ENCODE measurements around the gene ETV3.
"Not testable (repeated sequence)": the region's sequence is repeated elsewhere in the genome, so short reads cannot be mapped to it uniquely, and the experiment has no call there.

ETV3 gene

DNA sequence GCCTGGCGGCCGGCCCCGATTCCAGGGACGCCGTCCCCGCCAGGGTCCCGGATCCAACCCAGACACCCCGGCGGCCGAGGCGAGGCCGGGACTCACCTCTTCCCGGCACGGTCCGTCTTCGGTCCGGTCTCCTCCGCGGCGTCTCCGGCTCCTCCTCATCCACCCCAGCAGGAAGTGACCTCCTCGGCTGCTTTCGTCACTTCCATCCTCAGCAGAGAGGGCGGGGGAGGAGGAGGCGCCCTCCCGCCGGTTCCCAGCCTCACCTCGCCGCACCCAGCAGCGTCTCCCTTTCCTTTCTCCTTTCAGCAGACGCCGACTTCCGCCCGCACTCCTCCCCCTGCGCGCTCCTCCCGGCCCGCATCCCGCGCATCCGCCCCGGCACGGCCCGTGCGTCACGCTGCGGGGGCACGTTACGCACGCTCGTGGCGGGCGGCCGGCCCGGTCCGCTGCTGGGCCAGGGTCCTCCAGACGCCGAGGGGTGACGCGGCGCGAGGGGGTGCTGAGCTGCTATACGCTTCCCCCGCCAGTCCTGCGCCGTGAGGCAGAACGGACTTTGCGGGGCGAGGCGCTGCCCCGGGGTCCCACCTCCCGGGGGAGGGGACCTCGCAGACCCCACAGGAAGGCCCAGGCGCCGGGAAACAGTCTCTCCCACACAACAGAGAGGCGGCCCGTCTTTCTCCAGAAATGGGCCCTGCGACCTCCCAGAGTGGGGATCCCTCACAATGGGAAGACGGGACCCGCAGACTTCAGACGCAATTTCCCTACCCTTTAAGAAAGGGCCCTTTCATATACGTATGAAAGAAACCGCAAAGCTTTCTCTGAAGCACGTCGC is at the start of gene ETV3:
TSS of gene ETV3 (minus strand) at position 176 of the 832 bp plus-strand sequence. CDS start 2,043 bp downstream, outside the sequence.
- in situ Hi-C loops (cut with HindIII; ENCODE audit: low sequenced_read_pairs) = no loop called here

DNA sequence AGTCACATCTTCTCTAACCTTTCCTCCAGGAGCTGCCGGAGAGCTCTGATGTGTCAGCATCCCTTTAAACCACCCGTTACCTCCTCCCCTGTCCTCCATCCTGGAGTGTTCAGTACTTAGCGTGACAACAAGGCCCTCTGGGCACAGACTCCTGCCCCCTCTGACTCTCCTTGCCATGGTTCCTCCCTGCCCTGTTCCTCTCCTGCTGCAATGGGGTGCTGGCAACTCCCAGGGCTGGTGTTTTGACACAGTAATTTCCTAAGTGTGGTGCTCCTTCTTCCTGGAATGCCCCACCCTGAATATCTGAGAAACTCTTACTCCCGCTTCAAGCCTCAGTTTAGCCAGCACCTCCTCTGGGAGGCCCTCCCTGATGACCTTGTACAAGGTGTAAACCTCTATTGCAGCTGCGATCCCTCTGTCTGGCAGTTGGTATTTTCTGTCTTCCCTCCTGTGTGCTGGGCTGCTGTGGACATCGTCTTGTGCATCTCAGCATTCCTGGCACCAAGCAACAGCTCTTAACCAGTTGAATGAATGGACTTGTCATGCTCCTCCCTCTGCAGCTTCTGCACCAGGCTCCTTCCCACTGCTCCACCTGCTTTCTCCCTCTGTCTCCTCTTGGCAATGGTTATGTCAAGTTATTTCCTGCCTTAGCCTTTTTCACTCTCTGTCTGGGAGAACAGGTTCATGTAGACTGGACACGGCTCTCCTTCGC is 48.2 kb upstream of the ETV3 start:
- in situ Hi-C loops (cut with HindIII; ENCODE audit: low sequenced_read_pairs) = no loop called here

GRCh38 chr1:157183870-157184269 is 45.7 kb upstream of the ETV3 start:
- in situ Hi-C loops (cut with HindIII; ENCODE audit: low sequenced_read_pairs) = no loop called here

DNA sequence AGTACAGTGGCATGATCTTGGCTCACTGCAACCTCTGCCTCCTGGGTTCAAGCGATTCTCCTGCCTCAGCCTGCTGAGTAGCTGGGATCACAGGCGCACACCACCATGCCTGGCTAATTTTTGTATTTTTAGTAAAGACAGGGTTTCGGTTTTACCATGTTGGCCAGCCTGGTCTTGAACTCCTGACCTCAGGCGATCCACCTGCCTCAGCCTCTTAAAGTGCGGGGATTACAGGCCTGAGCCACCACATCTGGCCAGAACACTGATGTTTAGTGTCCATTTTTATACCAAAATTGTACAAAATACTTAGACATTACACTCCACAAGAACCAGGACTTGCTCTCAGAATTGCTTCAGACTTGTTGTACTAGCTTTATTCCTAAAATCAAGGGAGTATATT is 44.2 kb upstream of the ETV3 start:
- in situ Hi-C loops (cut with HindIII; ENCODE audit: low sequenced_read_pairs) = not testable (repeated sequence)

DNA sequence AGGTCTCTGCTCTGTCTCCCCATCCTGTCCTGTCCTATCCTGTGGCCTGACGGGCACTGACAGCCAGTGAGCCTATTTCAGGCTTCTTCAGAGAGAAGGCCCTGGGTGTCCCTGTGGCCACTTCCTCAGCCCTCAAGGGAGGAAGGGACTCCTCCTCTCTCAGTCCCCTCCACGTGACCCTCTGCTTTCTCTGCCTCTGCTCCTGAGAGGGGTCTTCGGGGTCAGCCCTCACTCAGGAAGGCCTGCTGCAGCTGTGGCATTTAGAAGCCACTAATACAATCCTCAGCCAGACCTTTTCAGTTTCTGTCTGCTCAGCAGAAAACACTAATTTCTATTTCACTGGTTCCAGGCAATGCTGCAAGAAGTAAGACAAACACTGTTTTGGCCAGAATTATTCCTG is 43.6 kb upstream of the ETV3 start:
- in situ Hi-C loops (cut with HindIII; ENCODE audit: low sequenced_read_pairs) = no loop called here

DNA sequence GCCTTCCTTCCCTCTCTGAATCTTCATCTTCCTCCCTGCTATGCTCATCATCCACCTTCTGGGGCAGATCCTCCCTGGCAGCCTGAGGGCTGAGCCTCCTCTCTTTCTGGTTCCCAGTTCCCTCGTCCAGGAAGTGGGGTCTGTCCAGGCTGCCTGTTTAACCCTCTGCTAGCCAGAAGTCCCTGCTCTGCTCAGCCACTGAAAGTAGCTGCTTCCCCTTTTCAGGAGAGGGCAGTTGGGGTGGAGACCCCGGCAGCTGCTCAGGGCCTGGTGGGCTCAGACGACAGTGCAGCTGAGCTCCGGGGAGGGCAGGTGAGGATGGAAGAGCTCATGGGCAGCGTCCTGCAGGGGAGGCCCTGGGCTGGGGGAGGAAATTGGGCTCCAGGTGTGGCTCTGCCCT is 43.1 kb upstream of the ETV3 start:
- in situ Hi-C loops (cut with HindIII; ENCODE audit: low sequenced_read_pairs) = no loop called here

- in situ Hi-C loops (cut with HindIII; ENCODE audit: low sequenced_read_pairs) = no loop called here
Observed at GRCh38 chr1:157178490-157178889, 40.3 kb upstream of the ETV3 start.

DNA sequence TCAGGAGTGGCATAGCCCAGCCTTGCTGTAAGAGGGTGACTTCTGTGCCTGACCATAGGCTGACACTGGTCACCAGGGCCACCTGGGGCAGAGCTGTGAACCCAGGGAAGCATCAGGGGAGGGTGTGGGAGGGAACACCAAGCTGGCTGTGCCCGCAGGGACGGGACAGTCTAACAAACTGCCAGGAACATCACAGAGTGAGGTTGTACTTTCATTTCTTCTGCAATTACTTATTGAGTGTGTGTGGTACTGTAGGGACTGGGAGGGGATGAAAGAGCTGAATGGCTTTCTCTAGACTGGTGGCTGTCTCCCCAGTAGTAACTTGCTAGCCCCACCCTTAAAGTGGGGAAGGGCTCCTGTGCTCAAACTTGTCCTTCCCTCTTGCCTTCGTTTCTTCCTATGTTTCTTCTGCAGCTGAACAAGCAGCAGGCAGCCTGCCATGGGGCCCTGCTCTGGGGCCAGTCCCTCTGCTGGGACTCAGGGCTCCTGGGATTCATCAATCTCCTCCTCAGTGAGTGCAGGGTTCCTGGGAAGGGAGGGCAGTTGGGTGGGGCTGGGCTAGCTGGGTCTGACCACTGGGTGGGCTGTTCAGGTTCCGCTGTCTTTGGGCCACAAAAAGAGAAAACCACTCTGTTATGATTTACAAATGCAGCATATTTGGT is 39.7 kb upstream of the ETV3 start:
- in situ Hi-C loops (cut with HindIII; ENCODE audit: low sequenced_read_pairs) = no loop called here

DNA sequence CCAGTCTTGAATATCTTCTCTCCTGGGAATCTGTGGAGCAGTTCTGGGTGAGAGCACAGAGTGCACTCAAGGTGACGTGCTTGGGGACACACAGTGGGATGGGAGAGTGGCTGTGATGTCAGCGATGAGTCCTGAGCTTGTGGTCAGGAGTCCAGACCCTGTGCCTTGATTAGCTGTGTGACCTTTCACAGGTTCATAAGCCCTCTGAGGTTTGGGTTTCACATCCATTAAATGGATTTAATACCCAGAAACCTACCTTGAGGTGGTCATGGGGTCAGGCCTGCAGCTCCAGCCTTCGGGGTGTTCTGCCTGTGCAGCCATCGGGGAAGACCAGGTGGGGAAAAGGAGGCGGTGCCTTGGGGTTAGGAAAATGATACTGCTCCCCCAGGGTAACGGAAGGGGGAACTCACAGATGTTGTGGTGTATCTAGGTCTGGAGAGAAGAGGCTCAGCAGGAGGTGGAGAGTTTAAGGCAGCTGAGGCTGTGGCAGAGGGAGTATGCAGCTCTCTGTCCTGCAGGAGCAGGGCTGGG is 38.5 kb upstream of the ETV3 start:
- in situ Hi-C loops (cut with HindIII; ENCODE audit: low sequenced_read_pairs) = no loop called here

DNA sequence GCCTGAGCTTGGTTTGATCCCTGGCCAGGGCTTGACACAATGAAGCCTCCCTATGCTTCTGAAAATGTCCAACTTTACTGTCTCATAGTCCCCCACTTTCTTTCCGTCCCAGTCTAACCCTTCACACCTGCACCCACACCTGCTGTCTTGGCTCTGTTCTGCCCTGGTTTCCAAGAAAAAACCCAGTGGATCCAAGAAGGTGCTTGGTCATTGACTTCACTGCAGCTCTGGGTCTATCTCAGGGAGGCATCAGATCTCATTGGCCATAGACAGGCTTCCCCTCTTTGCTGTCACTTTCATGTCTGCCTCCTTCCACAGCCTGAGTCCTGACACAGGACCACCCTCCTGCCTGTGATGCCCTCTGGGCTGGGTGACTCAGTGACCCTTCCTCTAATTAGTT is 37.8 kb upstream of the ETV3 start:
- in situ Hi-C loops (cut with HindIII; ENCODE audit: low sequenced_read_pairs) = no loop called here

- in situ Hi-C loops (cut with HindIII; ENCODE audit: low sequenced_read_pairs) = no loop called here
Observed at GRCh38 chr1:157173900-157174410, 35.8 kb upstream of the ETV3 start.

GRCh38 chr1:157173241-157173640 is 35.0 kb upstream of the ETV3 start:
- in situ Hi-C loops (cut with HindIII; ENCODE audit: low sequenced_read_pairs) = not testable (repeated sequence)

DNA sequence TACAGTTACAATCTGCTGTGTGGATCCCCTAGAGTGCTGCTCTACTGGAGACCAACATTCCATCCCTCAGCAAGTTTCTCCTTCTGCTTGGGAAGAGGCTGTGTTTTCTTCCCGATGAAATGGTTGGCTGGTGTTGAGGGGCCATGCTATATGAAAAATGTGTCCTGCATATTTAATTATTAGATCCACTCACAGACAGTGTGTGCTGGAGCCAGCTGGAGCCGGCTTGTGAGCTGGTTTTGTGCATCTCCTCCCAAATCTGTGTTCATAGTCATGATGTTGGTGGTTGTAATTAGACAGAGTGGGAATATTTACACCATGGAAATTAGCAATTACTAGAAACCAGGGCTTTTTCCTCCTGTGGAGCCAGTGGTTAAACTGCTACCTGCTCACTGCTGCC is 34.4 kb upstream of the ETV3 start:
- in situ Hi-C loops (cut with HindIII; ENCODE audit: low sequenced_read_pairs) = not testable (repeated sequence)

DNA sequence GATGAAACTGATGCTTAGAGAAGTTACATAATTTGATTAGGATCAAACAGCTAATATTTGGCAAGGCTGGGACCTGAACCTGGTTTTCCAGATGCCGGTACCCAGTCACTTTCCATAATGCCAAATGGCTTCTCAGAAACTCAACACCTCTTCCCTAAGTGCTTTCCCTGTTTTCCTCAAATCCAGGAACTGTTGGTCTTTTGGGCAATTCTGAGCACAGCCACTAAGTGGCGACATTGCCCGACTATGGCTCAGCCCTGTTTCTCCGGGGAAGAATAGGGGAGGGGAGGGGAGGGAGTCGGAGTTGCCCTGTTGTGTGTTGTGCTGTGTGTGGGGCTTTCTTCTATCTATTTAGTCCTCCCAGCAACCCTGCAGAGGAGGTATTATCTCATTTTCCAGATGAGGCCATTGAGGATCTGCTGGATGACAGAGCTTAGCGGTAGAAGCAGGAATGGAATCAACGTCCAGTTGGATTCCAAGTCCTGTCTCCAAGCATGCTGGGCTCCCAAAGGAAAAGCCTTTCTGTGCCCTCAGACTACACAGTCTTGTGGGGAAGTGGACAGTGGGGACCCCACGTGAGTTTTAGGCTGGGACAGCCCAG is 33.8 kb upstream of the ETV3 start:
- in situ Hi-C loops (cut with HindIII; ENCODE audit: low sequenced_read_pairs) = not testable (repeated sequence)

- in situ Hi-C loops (cut with HindIII; ENCODE audit: low sequenced_read_pairs) = no loop called here
Observed at GRCh38 chr1:157170677-157171515, 32.7 kb upstream of the ETV3 start.

DNA sequence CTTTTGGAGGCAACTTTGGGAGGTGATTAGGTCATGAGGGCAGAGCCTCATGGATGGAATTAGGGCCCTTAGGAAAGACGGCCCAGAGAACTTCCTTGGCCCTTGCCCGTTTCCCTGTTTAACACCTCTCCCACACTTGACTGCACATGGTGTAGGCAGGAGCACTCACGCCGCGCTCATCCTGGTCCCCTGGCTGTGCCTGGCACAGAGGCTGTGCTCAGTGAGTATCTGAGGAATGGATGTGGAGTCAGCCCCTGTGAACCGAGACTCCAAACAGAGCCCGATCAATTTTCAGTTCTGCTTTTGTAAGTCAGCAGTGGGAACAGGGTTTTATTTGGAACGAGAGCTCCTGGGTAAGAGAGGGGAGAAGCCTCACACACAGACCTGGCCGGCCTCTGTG is 29.8 kb upstream of the ETV3 start:
- in situ Hi-C loops (cut with HindIII; ENCODE audit: low sequenced_read_pairs) = no loop called here

DNA sequence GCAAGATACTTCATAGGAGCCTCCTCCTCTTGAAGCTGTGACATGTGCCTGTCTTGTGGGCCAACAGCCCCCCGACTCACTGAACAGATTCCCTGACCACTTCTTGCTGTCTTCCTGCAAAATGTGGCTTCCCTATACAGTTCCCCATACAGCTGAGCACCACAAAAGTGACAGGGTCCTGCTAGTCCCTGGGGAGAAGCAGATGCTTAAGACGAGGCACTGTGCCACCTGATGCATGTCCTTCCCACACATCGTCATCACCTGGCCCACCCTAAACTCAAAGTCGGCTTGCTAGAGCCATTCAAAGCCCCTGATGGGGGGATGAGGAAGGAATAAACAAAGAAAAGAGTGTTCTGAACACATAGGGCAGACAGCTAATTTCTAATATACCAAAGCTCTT is 29.2 kb upstream of the ETV3 start:
- in situ Hi-C loops (cut with HindIII; ENCODE audit: low sequenced_read_pairs) = no loop called here

DNA sequence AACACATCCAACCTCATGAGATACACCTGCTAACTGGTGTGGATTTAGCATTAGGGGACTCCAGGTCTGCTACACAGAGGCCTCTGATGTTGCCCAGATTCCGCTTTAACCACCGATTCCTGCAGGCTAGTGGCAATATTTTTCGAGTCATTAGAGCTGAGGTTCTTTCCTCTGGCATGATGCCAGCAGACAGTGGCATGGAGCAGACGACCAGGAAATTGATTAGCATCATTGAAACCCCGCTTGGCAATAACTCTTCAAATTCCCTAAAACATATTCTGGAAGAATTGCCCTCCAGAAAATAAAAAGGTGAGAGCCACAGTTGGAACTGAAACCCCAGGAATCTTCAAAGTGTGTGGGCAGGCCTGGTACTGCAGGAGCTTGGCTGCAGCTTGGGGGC is 28.4 kb upstream of the ETV3 start:
- in situ Hi-C loops (cut with HindIII; ENCODE audit: low sequenced_read_pairs) = no loop called here

GRCh38 chr1:157163273-157164127 is 25.3 kb upstream of the ETV3 start:
- in situ Hi-C loops (cut with HindIII; ENCODE audit: low sequenced_read_pairs) = no loop called here
